Fibroblast of lung (primary cell): ENCODE results near the gene CDH4. TPM values are rescaled to one million over a fixed set of nuclear protein-coding genes. Genes with fewer than 3 reads are reported as not detected.

Experiments used
- DNase-seq, 2 donors: peaks; one replicate each; pipeline versions ENCODE4 v3.0.0 to v3.0.0-alpha.2; 2010; ENCODE audit warnings: low read depth in 2 of 2
- H2AFZ ChIP-seq: 2 replicates; pipeline ENCODE4 v1.5.1; 2012; ENCODE audit warnings: low read length, control low read depth, inconsistent platforms
- H3K27ac ChIP-seq: 2 replicates; pipeline ENCODE4 v1.5.1; 2011; ENCODE audit warnings: low read length, control low read depth; ENCODE audit not compliant: insufficient read depth
- H3K27me3 ChIP-seq: 2 replicates; pipeline ENCODE4 v1.5.1; 2011; ENCODE audit warnings: mild to moderate bottlenecking, low read length; ENCODE audit not compliant: control insufficient read depth, insufficient read depth
- H3K36me3 ChIP-seq: 2 replicates; pipeline ENCODE4 v1.5.1; 2011; ENCODE audit warnings: low read length; ENCODE audit not compliant: control insufficient read depth, insufficient read depth
- H3K4me1 ChIP-seq: 2 replicates; pipeline ENCODE4 v1.5.1; 2011; ENCODE audit warnings: low read length; ENCODE audit not compliant: control insufficient read depth, insufficient read depth; ENCODE audit errors: extremely low read depth
- H3K4me2 ChIP-seq: 2 replicates; pipeline ENCODE4 v1.5.1; 2011; ENCODE audit warnings: low read length, control low read depth; ENCODE audit not compliant: insufficient read depth; ENCODE audit errors: extremely low read depth
- H3K4me3 ChIP-seq, 4 experiments: fragments of 200-600 bp in 1 of 4; sonication (generic) in 1 of 4; replicated peaks in 1 of 4; 2 replicates each; pipeline ENCODE4 v1.5.1; 2011 to 2016; ENCODE audit warnings: low read length in 4 of 4, low read depth in 3 of 4, mild to moderate bottlenecking in 3 of 4, control low read depth in 2 of 4, inconsistent platforms in 1 of 4, mixed read lengths in 1 of 4; ENCODE audit not compliant: insufficient read depth in 1 of 4; ENCODE audit errors: control extremely low read depth in 1 of 4
- H3K79me2 ChIP-seq: 2 replicates; pipeline ENCODE4 v1.5.1; 2012; ENCODE audit warnings: mild to moderate bottlenecking, low read length, inconsistent platforms; ENCODE audit not compliant: control insufficient read depth, insufficient read depth
- H3K9ac ChIP-seq: 2 replicates; pipeline ENCODE4 v1.5.1; 2011; ENCODE audit warnings: mild to moderate bottlenecking, low read length, control low read depth; ENCODE audit not compliant: insufficient read depth
- H3K9me3 ChIP-seq: 2 replicates; pipeline ENCODE4 v1.5.1; 2012; ENCODE audit warnings: low read depth, low read length; ENCODE audit not compliant: control insufficient read depth, insufficient read depth
- H4K20me1 ChIP-seq: 2 replicates; pipeline ENCODE4 v1.5.1; 2011; ENCODE audit warnings: low read length; ENCODE audit not compliant: control insufficient read depth, insufficient read depth; ENCODE audit errors: extremely low read depth
- EZH2 ChIP-seq: IDR thresholded peaks from 2 replicates; pipeline ENCODE4 v1.5.1; 2012; ENCODE audit warnings: low read length, control low read depth, mild to moderate bottlenecking; ENCODE audit errors: missing control alignments
- polyA plus RNA-seq, 2 donors: library from polyadenylated mRNA; depleted of rRNA in 1 of 2; stranded (reverse) in 1 of 2; unstranded in 1 of 2; fragments of >200 nt; gene quantifications; 2 replicates each; pipeline ENCODE4 v1.2.1, GENCODE V29; 2011 to 2012; ENCODE audit warnings: missing spikeins in 1 of 2
- total RNA-seq: library from RNA; depleted of rRNA; stranded (reverse); fragments of >200 nt; gene quantifications from 2 replicates; pipeline ENCODE4 v1.2.1, GENCODE V29; 2014
- TF ChIP-seq, protein P1 (sequence below), 2 donors: IDR thresholded peaks in 1 of 2; conservative IDR thresholded peaks in 1 of 2; 1 replicate in 1 of 2; 2 replicates in 1 of 2; pipeline ENCODE4 v1.5.1; 2011 to 2012; ENCODE audit warnings: low read length in 2 of 2, control low read depth in 1 of 2, inconsistent platforms in 1 of 2, low read depth in 1 of 2, mild to moderate bottlenecking in 1 of 2

Gene CDH4
- total and polyA plus RNA-seq, 2 donors (not counting 1 experiment from before 2014, with no cell fraction given), result 4.8 to 6.8 TPM

DNA sequence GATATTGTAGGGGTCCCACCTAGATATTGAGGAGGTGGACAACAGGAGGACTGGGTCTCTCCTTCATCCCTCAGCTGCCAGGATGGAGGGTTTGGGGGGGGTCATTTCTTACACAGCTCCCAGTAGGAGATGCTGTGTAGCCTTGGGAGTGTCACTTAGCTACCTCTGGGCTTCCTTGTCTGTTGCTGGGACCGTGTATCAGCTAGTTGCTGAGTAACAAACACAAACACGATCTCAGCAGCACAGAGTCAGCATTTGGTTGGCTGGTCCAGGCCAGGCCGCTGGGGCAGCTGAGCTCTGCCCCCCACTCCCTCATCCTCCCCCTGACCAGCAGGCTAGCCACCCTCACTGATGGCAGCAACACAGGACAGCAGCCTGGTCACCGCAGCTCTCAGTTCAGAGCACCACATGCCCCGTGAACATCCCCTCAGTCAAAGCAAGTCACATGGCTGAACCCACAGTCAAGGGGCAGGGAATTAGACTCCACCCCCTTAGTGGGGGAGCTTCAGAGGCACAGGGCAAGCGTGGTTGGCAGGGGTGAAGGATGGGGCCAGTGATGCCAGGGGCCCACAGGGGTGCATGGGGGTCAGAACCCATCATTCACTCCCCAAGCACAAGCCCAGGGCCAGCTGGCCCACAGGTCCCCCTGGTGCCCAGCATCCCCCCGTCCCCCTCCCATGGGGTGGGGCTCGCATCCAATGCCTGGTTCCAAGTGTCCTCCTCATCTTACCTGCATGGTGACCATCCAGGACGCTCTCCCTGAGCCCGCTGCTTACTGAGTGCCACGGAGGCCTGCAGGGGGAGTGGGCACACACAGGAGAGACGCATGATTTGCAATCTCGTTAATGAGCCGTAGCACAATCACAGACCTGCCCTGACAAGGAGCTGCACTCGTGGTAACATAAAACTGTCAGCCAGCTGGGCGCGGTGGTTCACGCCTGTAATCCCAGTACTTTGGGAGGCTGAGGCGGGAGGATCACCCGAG lies 701.3 kb downstream of the CDH4 start:
- no peak for DNase-seq
- no peaks in the 10 kb centered on the region for H3K9me3 ChIP-seq
- peaks cover 2% of the 10 kb centered on the region for H3K27me3 ChIP-seq
- H3K9ac ChIP-seq, result no peak overlapping the region
- H3K36me3 ChIP-seq, result no peaks in the 10 kb centered on the region
- H3K4me2 ChIP-seq, result no peak overlapping the region
- H3K79me2 ChIP-seq, result no peaks in the 10 kb centered on the region
- no peak overlapping the region for H3K27ac ChIP-seq
- no peak overlapping the region for H3K4me3 ChIP-seq
- H4K20me1 ChIP-seq, result no peaks in the 10 kb centered on the region
- H2AFZ ChIP-seq, result no peak overlapping the region
- H3K4me1 ChIP-seq, result no peaks in the 10 kb centered on the region
- no peak for TF ChIP-seq EZH2
- TF ChIP-seq, protein P1, sequence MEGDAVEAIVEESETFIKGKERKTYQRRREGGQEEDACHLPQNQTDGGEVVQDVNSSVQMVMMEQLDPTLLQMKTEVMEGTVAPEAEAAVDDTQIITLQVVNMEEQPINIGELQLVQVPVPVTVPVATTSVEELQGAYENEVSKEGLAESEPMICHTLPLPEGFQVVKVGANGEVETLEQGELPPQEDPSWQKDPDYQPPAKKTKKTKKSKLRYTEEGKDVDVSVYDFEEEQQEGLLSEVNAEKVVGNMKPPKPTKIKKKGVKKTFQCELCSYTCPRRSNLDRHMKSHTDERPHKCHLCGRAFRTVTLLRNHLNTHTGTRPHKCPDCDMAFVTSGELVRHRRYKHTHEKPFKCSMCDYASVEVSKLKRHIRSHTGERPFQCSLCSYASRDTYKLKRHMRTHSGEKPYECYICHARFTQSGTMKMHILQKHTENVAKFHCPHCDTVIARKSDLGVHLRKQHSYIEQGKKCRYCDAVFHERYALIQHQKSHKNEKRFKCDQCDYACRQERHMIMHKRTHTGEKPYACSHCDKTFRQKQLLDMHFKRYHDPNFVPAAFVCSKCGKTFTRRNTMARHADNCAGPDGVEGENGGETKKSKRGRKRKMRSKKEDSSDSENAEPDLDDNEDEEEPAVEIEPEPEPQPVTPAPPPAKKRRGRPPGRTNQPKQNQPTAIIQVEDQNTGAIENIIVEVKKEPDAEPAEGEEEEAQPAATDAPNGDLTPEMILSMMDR (conservative IDR thresholded peaks at IDR 0.05 in 1 of 2, IDR thresholded peaks at IDR 0.05 in 1 of 2; ENCODE audit: low read depth in 1 of 2, low read length in 2 of 2), result no peak

DNA sequence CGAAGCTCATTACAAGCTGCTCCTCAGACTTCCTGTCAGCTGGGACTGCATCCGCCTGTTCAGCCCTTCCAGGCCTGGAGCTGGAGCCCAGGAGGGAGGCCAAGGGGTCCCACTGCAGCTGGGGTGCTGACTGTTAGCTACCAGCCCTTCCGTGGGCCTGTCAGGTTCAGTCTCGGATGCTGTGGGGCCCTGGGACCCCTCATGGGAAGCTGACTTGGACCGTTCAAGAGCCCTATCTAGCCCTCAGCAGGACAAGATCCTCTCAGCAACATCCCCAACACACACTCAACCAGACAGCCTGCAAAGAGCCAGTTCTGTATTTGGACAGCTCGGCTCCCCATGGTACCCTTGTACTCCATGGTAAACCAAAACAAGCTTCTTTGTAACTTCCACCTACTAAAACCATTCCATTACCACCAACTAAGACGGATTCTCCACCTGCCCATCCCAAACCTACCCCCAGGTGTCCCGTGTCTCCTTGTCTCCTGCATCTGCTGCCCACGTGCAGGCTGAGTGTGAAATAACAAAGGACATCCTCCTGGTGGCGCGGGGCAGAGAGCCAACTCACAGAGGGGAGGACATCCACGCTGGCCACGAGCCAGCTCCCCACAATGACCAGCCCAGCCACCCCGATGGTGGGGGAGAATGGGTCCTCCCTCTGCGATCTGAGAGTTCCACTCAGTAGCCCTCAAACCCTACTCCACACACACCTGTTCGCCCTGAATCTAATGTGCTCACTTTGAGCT lies 702.4 kb downstream of the CDH4 start:
- no peak for TF ChIP-seq EZH2
- TF ChIP-seq, protein P1 (conservative IDR thresholded peaks at IDR 0.05 in 1 of 2, IDR thresholded peaks at IDR 0.05 in 1 of 2; ENCODE audit: low read depth in 1 of 2, low read length in 2 of 2), result no peak
- H3K27ac ChIP-seq, result no peak overlapping the region
- no peaks in the 10 kb centered on the region for H3K9me3 ChIP-seq
- H4K20me1 ChIP-seq, result no peaks in the 10 kb centered on the region
- H3K79me2 ChIP-seq, result no peaks in the 10 kb centered on the region
- no peak for DNase-seq
- H3K9ac ChIP-seq, result no peak overlapping the region
- H3K4me3 ChIP-seq, result no peak overlapping the region
- H3K4me1 ChIP-seq, result no peaks in the 10 kb centered on the region
- no peak overlapping the region for H2AFZ ChIP-seq
- H3K27me3 ChIP-seq, result peaks cover 2% of the 10 kb centered on the region
- H3K4me2 ChIP-seq, result no peak overlapping the region
- H3K36me3 ChIP-seq, result no peaks in the 10 kb centered on the region
